ENCODE results near the gene LENG9. TPM values are rescaled to one million over a fixed set of nuclear protein-coding genes. Genes with fewer than 3 reads are reported as not detected.

LENG9 gene
- total and polyA plus RNA-seq, 2 of the 13 experiments (the other 11 are each of a cell fraction or from before 2014, with no cell fraction given): 0.75 to 2.9 TPM

GRCh38 chr19:54462655-54463530, 685 bp downstream of the LENG9 start (continued):
- peak; percentile 41 for TF ChIP-seq ZFP90 (CRISPR knock-in tag; IDR thresholded peaks at IDR 0.05; ENCODE audit: borderline replicate concordance)
- TF ChIP-seq, protein P1, sequence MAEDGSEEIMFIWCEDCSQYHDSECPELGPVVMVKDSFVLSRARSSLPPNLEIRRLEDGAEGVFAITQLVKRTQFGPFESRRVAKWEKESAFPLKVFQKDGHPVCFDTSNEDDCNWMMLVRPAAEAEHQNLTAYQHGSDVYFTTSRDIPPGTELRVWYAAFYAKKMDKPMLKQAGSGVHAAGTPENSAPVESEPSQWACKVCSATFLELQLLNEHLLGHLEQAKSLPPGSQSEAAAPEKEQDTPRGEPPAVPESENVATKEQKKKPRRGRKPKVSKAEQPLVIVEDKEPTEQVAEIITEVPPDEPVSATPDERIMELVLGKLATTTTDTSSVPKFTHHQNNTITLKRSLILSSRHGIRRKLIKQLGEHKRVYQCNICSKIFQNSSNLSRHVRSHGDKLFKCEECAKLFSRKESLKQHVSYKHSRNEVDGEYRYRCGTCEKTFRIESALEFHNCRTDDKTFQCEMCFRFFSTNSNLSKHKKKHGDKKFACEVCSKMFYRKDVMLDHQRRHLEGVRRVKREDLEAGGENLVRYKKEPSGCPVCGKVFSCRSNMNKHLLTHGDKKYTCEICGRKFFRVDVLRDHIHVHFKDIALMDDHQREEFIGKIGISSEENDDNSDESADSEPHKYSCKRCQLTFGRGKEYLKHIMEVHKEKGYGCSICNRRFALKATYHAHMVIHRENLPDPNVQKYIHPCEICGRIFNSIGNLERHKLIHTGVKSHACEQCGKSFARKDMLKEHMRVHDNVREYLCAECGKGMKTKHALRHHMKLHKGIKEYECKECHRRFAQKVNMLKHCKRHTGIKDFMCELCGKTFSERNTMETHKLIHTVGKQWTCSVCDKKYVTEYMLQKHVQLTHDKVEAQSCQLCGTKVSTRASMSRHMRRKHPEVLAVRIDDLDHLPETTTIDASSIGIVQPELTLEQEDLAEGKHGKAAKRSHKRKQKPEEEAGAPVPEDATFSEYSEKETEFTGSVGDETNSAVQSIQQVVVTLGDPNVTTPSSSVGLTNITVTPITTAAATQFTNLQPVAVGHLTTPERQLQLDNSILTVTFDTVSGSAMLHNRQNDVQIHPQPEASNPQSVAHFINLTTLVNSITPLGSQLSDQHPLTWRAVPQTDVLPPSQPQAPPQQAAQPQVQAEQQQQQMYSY (CRISPR knock-in tag; IDR thresholded peaks at IDR 0.05): peak; percentile 60
- no peak for TF ChIP-seq RFX3 (CRISPR knock-in tag; IDR thresholded peaks at IDR 0.05)
- TF ChIP-seq CBX1 (IDR thresholded peaks at IDR 0.05; ENCODE audit: low read depth): peak; percentile 35
- no peak for TF ChIP-seq SMAD1 (CRISPR knock-in tag; IDR thresholded peaks at IDR 0.05; ENCODE audit: borderline replicate concordance, low read depth)
- peak; percentile 27; the same call in 1 of the 2 replicates for TF ChIP-seq FOXA3 (CRISPR knock-in tag; IDR thresholded peaks at IDR 0.05)
- TF ChIP-seq, protein P2, sequence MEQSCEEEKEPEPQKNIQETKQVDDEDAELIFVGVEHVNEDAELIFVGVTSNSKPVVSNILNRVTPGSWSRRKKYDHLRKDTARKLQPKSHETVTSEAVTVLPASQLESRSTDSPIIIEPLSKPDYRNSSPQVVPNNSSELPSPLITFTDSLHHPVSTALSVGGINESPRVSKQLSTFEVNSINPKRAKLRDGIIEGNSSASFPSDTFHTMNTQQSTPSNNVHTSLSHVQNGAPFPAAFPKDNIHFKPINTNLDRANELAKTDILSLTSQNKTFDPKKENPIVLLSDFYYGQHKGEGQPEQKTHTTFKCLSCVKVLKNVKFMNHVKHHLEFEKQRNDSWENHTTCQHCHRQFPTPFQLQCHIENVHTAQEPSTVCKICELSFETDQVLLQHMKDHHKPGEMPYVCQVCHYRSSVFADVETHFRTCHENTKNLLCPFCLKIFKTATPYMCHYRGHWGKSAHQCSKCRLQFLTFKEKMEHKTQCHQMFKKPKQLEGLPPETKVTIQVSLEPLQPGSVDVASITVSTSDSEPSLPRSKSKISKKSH (CRISPR knock-in tag; IDR thresholded peaks at IDR 0.05; ENCODE audit: borderline replicate concordance): no peak
- TF ChIP-seq ZNF513 (CRISPR knock-in tag; conservative IDR thresholded peaks at IDR 0.05): 0 out of 2 replicates have a peak, but pooled peaks have one; percentile 80
- peak; percentile 79; the same call in 1 of the 2 replicates for TF ChIP-seq ZNF552 (CRISPR knock-in tag; IDR thresholded peaks at IDR 0.05; ENCODE audit: borderline replicate concordance)
- TF ChIP-seq ZNF761 (CRISPR knock-in tag; conservative IDR thresholded peaks at IDR 0.05): no peak
- no peak for TF ChIP-seq ATRX (CRISPR knock-in tag; IDR thresholded peaks at IDR 0.05; ENCODE audit: borderline replicate concordance)
- no peak for TF ChIP-seq NFATC3 (CRISPR knock-in tag; IDR thresholded peaks at IDR 0.05)
- TF ChIP-seq ZNF205 (CRISPR knock-in tag; IDR thresholded peaks at IDR 0.05): no peak
- TF ChIP-seq MIXL1 (CRISPR knock-in tag; IDR thresholded peaks at IDR 0.05): no peak

All from HepG2 (cell line).